HL-60/S4 treated with retinoic acid at 250 ng/mL for 4 days and 3 days (cell line): ENCODE data around the gene TMEM61.

Experiments used
- in situ Hi-C: fragments of 300-500 bp; cut with MboI; formaldehyde crosslinking; loops from 2 replicates; pipeline ENCODE4 v1.7.0; 2022; ENCODE audit warnings: low sequenced_read_pairs

The TMEM61 gene

DNA sequence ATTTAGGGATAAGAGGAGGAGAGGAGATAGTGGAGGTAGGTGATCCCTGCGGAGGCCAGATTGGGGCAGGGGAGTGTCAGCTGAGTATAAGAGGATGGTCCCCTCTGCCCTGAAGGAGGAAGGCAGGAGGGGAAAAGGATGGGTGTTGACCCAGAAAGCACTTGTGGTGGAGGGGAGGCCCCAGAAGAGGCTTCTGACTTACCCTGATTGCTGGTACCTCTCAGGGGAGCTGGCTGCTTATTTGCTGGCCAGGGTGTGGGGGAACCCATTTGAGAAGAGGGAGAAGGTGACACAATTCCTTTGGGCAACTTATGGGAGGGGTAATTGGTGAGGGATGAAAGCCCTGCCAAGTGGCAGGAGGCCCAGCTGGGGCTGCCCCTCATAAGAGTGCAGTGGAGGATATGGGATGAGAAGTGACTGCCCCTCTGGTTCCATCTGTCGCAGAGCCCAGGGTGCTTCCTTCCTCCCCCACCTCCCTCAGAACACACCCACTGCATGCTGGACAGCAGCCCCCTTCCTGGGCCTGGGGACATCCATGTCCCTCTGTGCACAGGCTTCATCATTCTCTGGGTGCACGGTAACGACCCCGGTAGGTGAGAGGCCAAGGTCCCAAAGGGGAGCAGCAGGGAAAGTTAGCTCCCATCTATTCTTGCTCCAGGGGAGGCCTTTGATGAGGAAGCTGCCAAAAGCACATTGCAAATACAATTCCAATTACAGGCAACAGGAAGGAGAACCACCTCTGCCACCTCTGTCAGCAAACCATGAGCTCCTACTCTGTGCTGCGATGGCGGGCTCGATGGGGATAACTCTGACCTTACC is 57.5 kb downstream of the TMEM61 start:
- in situ Hi-C loops = no loop called here

DNA sequence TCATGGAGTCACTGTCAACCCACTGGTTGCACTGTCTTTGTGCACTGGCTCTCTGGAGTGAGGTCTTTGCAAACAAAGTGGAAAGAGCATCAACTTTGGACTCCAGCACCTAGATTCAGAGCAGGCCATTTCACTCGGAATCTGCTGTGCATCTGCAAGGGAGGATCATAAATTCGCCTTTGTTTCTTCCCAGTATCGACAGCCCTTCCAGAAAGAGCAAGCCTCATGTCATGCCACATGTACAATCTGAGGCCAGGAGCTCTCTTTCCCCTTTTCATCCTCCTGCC is 58.1 kb downstream of the TMEM61 start:
- in situ Hi-C loops = no loop called here

DNA sequence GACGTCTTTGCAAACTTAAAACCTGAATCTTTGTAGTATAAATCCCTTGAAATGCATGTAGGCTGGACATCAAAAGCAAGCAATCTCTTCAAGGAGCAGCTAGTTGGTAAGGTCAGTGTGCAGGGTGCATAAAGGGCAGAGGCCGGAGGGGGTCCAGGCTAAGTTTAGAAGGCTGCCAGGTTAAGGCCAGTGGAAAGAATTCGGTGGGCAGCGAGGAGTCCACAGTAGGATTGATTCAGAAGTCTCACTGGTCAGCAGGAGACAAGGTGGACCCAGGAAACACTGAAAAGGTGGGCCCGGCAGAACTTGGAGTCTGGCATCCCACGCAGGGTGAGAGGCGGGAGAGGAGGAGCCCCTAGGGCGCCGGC is 58.5 kb downstream of the TMEM61 start:
- in situ Hi-C loops = no loop called here

GRCh38 chr1:55039342-55040082 is 59.1 kb downstream of the TMEM61 start, which contains the start of gene PCSK9:
Gene PCSK9, plus strand, starts transcription at chr1:55039548. Its CDS starts 290 bp downstream, at chr1:55039838.
- in situ Hi-C loops = no loop called here

- in situ Hi-C loops = no loop called here
These were observed 59.9 kb downstream of the TMEM61 start for GRCh38 chr1:55040083-55040932.

DNA sequence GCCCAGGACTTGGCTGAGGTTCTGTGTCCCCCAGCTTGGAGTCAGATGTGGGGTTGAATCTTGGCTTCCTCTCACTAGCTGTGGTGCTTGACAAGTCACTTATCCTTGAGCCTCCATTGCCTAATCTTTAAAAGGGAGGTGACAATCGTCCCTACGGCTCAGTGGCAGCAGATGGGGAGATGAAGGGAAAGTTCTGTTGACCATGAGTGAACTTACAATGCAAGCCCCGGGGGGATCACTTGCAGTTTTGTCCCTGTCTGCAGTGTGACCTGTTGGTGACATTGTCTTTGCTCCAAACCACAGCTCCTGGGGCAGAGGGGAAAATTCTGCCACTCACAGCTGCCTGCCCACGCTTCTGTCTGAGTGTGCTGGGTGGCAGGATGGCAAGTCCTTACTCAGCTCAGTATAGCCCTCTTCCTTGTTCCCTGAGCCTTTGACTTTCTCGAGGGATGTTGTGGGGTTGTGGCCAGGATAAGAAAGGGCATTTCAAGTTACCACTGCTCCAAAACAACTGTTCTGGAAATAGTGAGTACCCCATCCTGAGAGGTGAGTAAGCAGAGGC is 60.6 kb downstream of the TMEM61 start:
- in situ Hi-C loops = no loop called here

GRCh38 chr1:55041613-55042012 is 61.2 kb downstream of the TMEM61 start:
- in situ Hi-C loops = no loop called here
